HepG2 (cell line): ENCODE results near the gene NDST1. TPM values are rescaled to one million over a fixed set of nuclear protein-coding genes. Genes with fewer than 3 reads are reported as not detected.
A peak's percentile ranks its signal among the peaks of the same experiment; 100 is the strongest.

ENCODE experiments used
- ATF4 ChIP-seq, 2 experiments: fragments of 450-650 bp in 1 of 2; sonication (generic) in 1 of 2; formaldehyde crosslinking; IDR thresholded peaks; 2 replicates each; pipeline versions ENCODE4 v1.5.0 to v1.8.0; 2020 to 2022; ENCODE audit warnings: mild to moderate bottlenecking in 1 of 2, missing genetic modification reagents in 1 of 2
- ATF7-NPFF ChIP-seq: sonication (generic); formaldehyde crosslinking; IDR thresholded peaks from 2 replicates; pipeline ENCODE4 v1.8.1; 2023; ENCODE audit warnings: mild to moderate bottlenecking, low read depth, missing genetic modification reagents, moderate library complexity
- CSRNP1 ChIP-seq: sonication (generic); formaldehyde crosslinking; IDR thresholded peaks from 2 replicates; pipeline ENCODE4 v1.8.1; 2023; ENCODE audit warnings: mild to moderate bottlenecking, missing genetic modification reagents
- ELF1 ChIP-seq: sonication (generic); formaldehyde crosslinking; IDR thresholded peaks from 2 replicates; pipeline ENCODE4 v1.4.0; 2020; ENCODE audit warnings: missing genetic modification reagents
- GLI4 ChIP-seq: sonication (generic); formaldehyde crosslinking; IDR thresholded peaks from 2 replicates; pipeline ENCODE4 v1.5.1; 2020; ENCODE audit warnings: missing genetic modification reagents, mild to moderate bottlenecking, moderate library complexity, borderline replicate concordance
- HDAC2 ChIP-seq: sonication (generic); formaldehyde crosslinking; IDR thresholded peaks from 2 replicates; pipeline ENCODE4 v1.4.0; 2020; ENCODE audit warnings: missing genetic modification reagents
- HOXA5 ChIP-seq: sonication (generic); formaldehyde crosslinking; IDR thresholded peaks from 2 replicates; pipeline ENCODE4 v1.4.0; 2020; ENCODE audit warnings: missing genetic modification reagents
- IRX3 ChIP-seq: sonication (generic); formaldehyde crosslinking; IDR thresholded peaks from 2 replicates; pipeline ENCODE4 v1.8.1; 2023; ENCODE audit warnings: mild to moderate bottlenecking, low read depth, missing genetic modification reagents, borderline replicate concordance
- NBN ChIP-seq: fragments of 450-650 bp; conservative IDR thresholded peaks from 2 replicates; pipeline ENCODE4 v1.6.1; 2017
- PRPF4 ChIP-seq: fragments of 200-400 bp; formaldehyde crosslinking; IDR thresholded peaks from 2 replicates; pipeline ENCODE4 v1.6.1; 2016; ENCODE audit warnings: low read length, low read depth; ENCODE audit not compliant: poor library complexity, severe bottlenecking
- RBM39 ChIP-seq: fragments of 200-400 bp; formaldehyde crosslinking; IDR thresholded peaks from one replicate; pipeline ENCODE4 v1.6.1; 2018; ENCODE audit warnings: antibody characterized with exemption, mild to moderate bottlenecking, low read depth, low read length; ENCODE audit not compliant: poor library complexity, severe bottlenecking
- SALL2 ChIP-seq: sonication (generic); formaldehyde crosslinking; IDR thresholded peaks from 2 replicates; pipeline ENCODE4 v1.8.1; 2023; ENCODE audit warnings: mild to moderate bottlenecking, missing genetic modification reagents, inconsistent platforms
- SIX1 ChIP-seq: sonication (generic); formaldehyde crosslinking; IDR thresholded peaks from 2 replicates; pipeline ENCODE4 v1.4.0; 2020; ENCODE audit warnings: missing genetic modification reagents, borderline replicate concordance
- THRA ChIP-seq: sonication (generic); formaldehyde crosslinking; IDR thresholded peaks from 2 replicates; pipeline ENCODE4 v1.4.0; 2020; ENCODE audit warnings: missing genetic modification reagents, borderline replicate concordance
- YEATS2 ChIP-seq: sonication (generic); formaldehyde crosslinking; IDR thresholded peaks from 2 replicates; pipeline ENCODE4 v1.4.0; 2020; ENCODE audit warnings: missing genetic modification reagents, borderline replicate concordance
- ZBTB10 ChIP-seq: sonication (generic); formaldehyde crosslinking; IDR thresholded peaks from 2 replicates; pipeline ENCODE4 v1.4.0; 2020; ENCODE audit warnings: missing genetic modification reagents, borderline replicate concordance
- ZNF136 ChIP-seq: sonication (generic); formaldehyde crosslinking; IDR thresholded peaks from 2 replicates; pipeline ENCODE4 v1.8.1; 2022; ENCODE audit warnings: low read depth, mild to moderate bottlenecking, moderate library complexity, missing genetic modification reagents
- ZNF432 ChIP-seq: sonication (generic); formaldehyde crosslinking; IDR thresholded peaks from 2 replicates; pipeline ENCODE4 v1.5.0; 2020; ENCODE audit warnings: missing genetic modification reagents, mild to moderate bottlenecking, borderline replicate concordance
- ZNF552 ChIP-seq: sonication (generic); formaldehyde crosslinking; IDR thresholded peaks from 2 replicates; pipeline ENCODE4 v1.9.0; 2022; ENCODE audit warnings: missing genetic modification reagents, mild to moderate bottlenecking, borderline replicate concordance
- ZNF563 ChIP-seq: sonication (generic); formaldehyde crosslinking; IDR thresholded peaks from 2 replicates; pipeline ENCODE4 v1.8.0; 2022; ENCODE audit warnings: mild to moderate bottlenecking, moderate library complexity, missing genetic modification reagents
- ZNF816 ChIP-seq: sonication (generic); formaldehyde crosslinking; IDR thresholded peaks from 2 replicates; pipeline ENCODE4 v1.8.0; 2022; ENCODE audit warnings: missing genetic modification reagents, mild to moderate bottlenecking, borderline replicate concordance
- polyA plus RNA-seq, 8 experiments: library from polyadenylated mRNA; depleted of rRNA in 3 of 8; stranded (reverse) in 7 of 8; unstranded in 1 of 8; fragments of >200 nt; fragmentation: Illumina TruSeq in 4 of 8; extraction: Trizol in 4 of 8; gene quantifications; 2 replicates each; pipeline versions ENCODE4 v1.2.1 to v1.2.3, GENCODE V29; 2011 to 2016; ENCODE audit warnings: low read depth in 4 of 8, missing spikeins in 1 of 8, mixed read lengths in 1 of 8; ENCODE audit not compliant: insufficient read depth in 1 of 8
- total RNA-seq, 5 experiments: library from RNA; depleted of rRNA; stranded (reverse); fragments of >200 nt; fragmentation: Illumina TruSeq; extraction: Trizol; gene quantifications; 2 replicates each; pipeline ENCODE4 v1.2.3, GENCODE V29; 2016; ENCODE audit warnings: low read depth in 1 of 5

The NDST1 gene
- total and polyA plus RNA-seq, 2 of the 13 experiments (the other 11 are each of a cell fraction or from before 2014, with no cell fraction given): 23.8 to 26.2 TPM

- TF ChIP-seq ZBTB10 (CRISPR knock-in tag) (peak; percentile 45; the same call in 1 of the 2 replicates), NBN (no peak), HOXA5 (peak; percentile 92; the same call in 1 of the 2 replicates), ATF4 (CRISPR knock-in tag; IDR thresholded peaks at IDR 0.05) (peak in 1 of 2 experiments; percentile 83; a peak in 2 of 4 replicates), RBM39 (no peak), ZNF432 (CRISPR knock-in tag) (no peak), HDAC2 (CRISPR knock-in tag) (peak; percentile 100), THRA (peak; percentile 96), CSRNP1 (CRISPR knock-in tag) (peak; percentile 71; the same call in 1 of the 2 replicates), ZNF136 (CRISPR knock-in tag) (peak; percentile 88; the same call in 1 of the 2 replicates), ZNF552 (CRISPR knock-in tag) (peak; percentile 98), ATF7-NPFF (CRISPR knock-in tag) (no peak; the same call in none of the 2 replicates), YEATS2 (CRISPR knock-in tag) (peak; percentile 82), GLI4 (no peak), IRX3 (CRISPR knock-in tag) (no peak), SIX1 (CRISPR knock-in tag) (peak; percentile 89), ZNF563 (CRISPR knock-in tag) (peak; percentile 88), ZNF816 (CRISPR knock-in tag) (peak; percentile 83; the same call in 1 of the 2 replicates), ELF1 (CRISPR knock-in tag) (peak; percentile 84), SALL2 (CRISPR knock-in tag) (peak; percentile 98), PRPF4 (no peak)
These were observed 35.1 kb downstream of the NDST1 start (continued) for GRCh38 chr5:150542933-150543445.
